MM.1S (cell line): Measurements from ENCODE around the gene WIPI1.

ENCODE experiments used
- DNase-seq: peaks from one replicate; pipeline ENCODE4 v3.0.0-alpha.2; 2015
- H2AFZ ChIP-seq: fragments of 300-600 bp; sonication (generic); 2 replicates; pipeline ENCODE4 v1.6.0; 2016; ENCODE audit warnings: antibody characterized with exemption, low read length
- H3F3A ChIP-seq: fragments of 300-600 bp; sonication (generic); 2 replicates; pipeline ENCODE4 v1.6.1; 2016; ENCODE audit warnings: mild to moderate bottlenecking, antibody characterized with exemption, low read length, moderate library complexity, mixed read lengths; ENCODE audit not compliant: insufficient read depth
- H3K27ac ChIP-seq: fragments of 300-600 bp; sonication (generic); 2 replicates; pipeline ENCODE4 v1.5.1; 2016; ENCODE audit warnings: mild to moderate bottlenecking, low read length
- H3K27me3 ChIP-seq: fragments of 300-600 bp; sonication (generic); replicated peaks from 2 replicates; pipeline ENCODE4 v1.6.0; 2016; ENCODE audit warnings: low read length; ENCODE audit not compliant: insufficient read depth
- H3K36me3 ChIP-seq: fragments of 300-600 bp; sonication (generic); replicated peaks from 2 replicates; pipeline ENCODE4 v1.6.1; 2016; ENCODE audit warnings: mild to moderate bottlenecking, low read length, mixed read lengths; ENCODE audit not compliant: insufficient read depth
- H3K4me1 ChIP-seq: fragments of 300-600 bp; sonication (generic); 2 replicates; pipeline ENCODE4 v1.6.1; 2016; ENCODE audit warnings: low read length, mixed read lengths
- H3K4me2 ChIP-seq: fragments of 300-600 bp; sonication (generic); 2 replicates; pipeline ENCODE4 v1.6.0; 2016; ENCODE audit warnings: low read depth, low read length
- H3K4me3 ChIP-seq: fragments of 300-600 bp; sonication (generic); 2 replicates; pipeline ENCODE4 v1.5.1; 2016; ENCODE audit warnings: low read length, mixed read lengths
- H3K79me2 ChIP-seq: fragments of 300-600 bp; sonication (generic); 2 replicates; pipeline ENCODE4 v1.6.1; 2016; ENCODE audit warnings: mixed run types, low read length, mixed read lengths
- H3K9ac ChIP-seq: fragments of 300-600 bp; sonication (generic); 2 replicates; pipeline ENCODE4 v1.6.1; 2016; ENCODE audit warnings: low read length, mixed read lengths
- H3K9me2 ChIP-seq: fragments of 300-600 bp; sonication (generic); replicated peaks from 2 replicates; pipeline ENCODE4 v1.6.1; 2016; ENCODE audit warnings: mild to moderate bottlenecking, low read length, mixed read lengths; ENCODE audit not compliant: insufficient read depth
- H3K9me3 ChIP-seq: fragments of 300-600 bp; sonication (generic); replicated peaks from 2 replicates; pipeline ENCODE4 v1.6.1; 2016; ENCODE audit warnings: mild to moderate bottlenecking, low read length, mixed read lengths; ENCODE audit not compliant: insufficient read depth
- H4K20me1 ChIP-seq: fragments of 300-600 bp; sonication (generic); 2 replicates; pipeline ENCODE4 v1.6.1; 2016; ENCODE audit warnings: mild to moderate bottlenecking, low read length, moderate library complexity, mixed read lengths; ENCODE audit not compliant: insufficient read depth
- EZH2 ChIP-seq: fragments of 300-600 bp; sonication (generic); optimal IDR thresholded peaks from 2 replicates; pipeline ENCODE3; 2017; ENCODE audit warnings: low read depth, mild to moderate bottlenecking, antibody characterized with exemption, low read length, mixed read lengths
- EZH2phosphoT487 ChIP-seq: fragments of 300-600 bp; sonication (generic); IDR thresholded peaks from 2 replicates; pipeline ENCODE4 v1.6.1; 2018; ENCODE audit warnings: antibody characterized with exemption, low read length
- TF ChIP-seq, protein P1 (sequence below): fragments of 300-600 bp; sonication (generic); IDR thresholded peaks from 2 replicates; pipeline ENCODE4 v1.5.1; 2016; ENCODE audit warnings: antibody characterized with exemption, low read length, mixed read lengths

The WIPI1 gene

DNA sequence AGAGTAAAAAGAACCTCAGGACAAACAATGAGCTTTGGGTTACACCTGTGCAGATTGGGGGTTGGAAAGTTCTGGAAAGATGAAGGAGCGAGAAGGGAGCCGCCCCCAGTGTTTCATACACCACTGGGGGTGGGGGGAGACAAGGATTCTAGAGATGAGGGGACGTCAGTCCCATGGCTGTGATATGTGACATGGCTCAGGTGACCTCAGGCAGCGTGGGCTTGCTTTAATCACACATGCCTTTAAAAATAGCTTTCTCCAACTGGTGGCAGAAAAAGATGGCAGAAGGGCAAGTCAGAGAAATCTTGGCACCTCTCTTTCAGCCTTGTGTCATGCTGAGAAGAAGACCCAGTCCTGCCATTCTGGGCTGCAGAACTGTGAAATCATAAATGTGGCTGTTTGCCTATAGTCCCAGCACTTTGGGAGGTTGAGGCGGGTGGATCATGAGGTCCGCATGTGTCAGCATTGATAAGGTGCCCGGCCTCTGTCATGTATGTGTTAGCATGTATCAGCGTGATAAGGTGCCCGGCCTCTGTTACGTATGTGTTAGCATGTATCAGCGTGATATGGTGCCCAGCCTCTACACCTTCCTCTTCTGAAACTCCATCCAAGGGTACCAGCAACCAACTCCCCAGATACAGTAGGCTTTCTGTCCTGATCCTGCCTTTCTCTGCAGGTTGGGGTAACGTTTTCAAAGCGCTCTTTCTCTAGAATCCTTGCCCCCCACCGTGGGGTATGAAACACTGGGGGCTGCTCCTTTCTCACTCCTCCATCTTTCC is 25.0 kb downstream of the WIPI1 start:
- Histone ChIP-seq H3K4me3 (no peak overlapping the region), H3K4me1 (peaks cover 15% of the 10 kb centered on the region), H3K79me2 (no peaks in the 10 kb centered on the region), H3K36me3 (peaks cover 14% of the 10 kb centered on the region; the same call in 1 of the 2 replicates), H3K9me2 (no peaks in the 10 kb centered on the region), H2AFZ (no peak overlapping the region), H3K9ac (no peak overlapping the region), H3K4me2 (no peak overlapping the region), H3K27ac (no peak overlapping the region), H3K9me3 (no peaks in the 10 kb centered on the region), H3K27me3 (no peaks in the 10 kb centered on the region), H3F3A (peaks cover 12% of the 10 kb centered on the region), H4K20me1 (no peaks in the 10 kb centered on the region)
- TF ChIP-seq EZH2 = no peak
- TF ChIP-seq EZH2phosphoT487 = no peak
- TF ChIP-seq, protein P1, sequence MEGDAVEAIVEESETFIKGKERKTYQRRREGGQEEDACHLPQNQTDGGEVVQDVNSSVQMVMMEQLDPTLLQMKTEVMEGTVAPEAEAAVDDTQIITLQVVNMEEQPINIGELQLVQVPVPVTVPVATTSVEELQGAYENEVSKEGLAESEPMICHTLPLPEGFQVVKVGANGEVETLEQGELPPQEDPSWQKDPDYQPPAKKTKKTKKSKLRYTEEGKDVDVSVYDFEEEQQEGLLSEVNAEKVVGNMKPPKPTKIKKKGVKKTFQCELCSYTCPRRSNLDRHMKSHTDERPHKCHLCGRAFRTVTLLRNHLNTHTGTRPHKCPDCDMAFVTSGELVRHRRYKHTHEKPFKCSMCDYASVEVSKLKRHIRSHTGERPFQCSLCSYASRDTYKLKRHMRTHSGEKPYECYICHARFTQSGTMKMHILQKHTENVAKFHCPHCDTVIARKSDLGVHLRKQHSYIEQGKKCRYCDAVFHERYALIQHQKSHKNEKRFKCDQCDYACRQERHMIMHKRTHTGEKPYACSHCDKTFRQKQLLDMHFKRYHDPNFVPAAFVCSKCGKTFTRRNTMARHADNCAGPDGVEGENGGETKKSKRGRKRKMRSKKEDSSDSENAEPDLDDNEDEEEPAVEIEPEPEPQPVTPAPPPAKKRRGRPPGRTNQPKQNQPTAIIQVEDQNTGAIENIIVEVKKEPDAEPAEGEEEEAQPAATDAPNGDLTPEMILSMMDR = no peak
- no peak for DNase-seq

DNA sequence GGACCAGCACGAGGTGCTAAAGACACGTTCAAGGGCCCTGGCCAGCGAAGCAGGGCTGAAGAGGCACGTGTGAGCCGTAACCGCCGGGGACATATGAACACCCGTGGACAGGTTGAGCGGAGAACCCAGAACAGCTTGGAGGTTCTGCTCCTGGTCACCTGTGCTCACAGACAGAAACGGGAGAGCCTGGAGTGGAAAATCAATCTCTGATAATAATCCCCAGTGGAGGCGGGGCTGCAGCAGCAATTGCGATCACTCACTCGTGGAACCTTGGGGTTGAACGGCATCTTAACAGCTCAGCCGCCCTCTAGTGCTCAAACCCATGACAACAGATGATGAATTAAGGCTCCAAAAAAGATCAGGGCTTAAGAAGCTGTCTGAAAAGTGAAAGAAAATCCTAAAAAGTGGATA is 25.6 kb downstream of the WIPI1 start:
- Histone ChIP-seq H3K9ac (no peak overlapping the region), H3K4me2 (no peak overlapping the region), H3K4me1 (peaks cover 12% of the 10 kb centered on the region), H3K79me2 (no peaks in the 10 kb centered on the region), H3F3A (peaks cover 7% of the 10 kb centered on the region; the same call in 1 of the 2 replicates), H3K36me3 (peaks cover 14% of the 10 kb centered on the region; the same call in 1 of the 2 replicates), H3K9me2 (no peaks in the 10 kb centered on the region), H3K9me3 (no peaks in the 10 kb centered on the region), H3K27me3 (no peaks in the 10 kb centered on the region), H2AFZ (no peak overlapping the region), H4K20me1 (no peaks in the 10 kb centered on the region), H3K4me3 (no peak overlapping the region), H3K27ac (no peak overlapping the region)
- TF ChIP-seq EZH2 = no peak
- TF ChIP-seq, protein P1 = no peak
- TF ChIP-seq EZH2phosphoT487 = no peak
- no peak for DNase-seq

DNA sequence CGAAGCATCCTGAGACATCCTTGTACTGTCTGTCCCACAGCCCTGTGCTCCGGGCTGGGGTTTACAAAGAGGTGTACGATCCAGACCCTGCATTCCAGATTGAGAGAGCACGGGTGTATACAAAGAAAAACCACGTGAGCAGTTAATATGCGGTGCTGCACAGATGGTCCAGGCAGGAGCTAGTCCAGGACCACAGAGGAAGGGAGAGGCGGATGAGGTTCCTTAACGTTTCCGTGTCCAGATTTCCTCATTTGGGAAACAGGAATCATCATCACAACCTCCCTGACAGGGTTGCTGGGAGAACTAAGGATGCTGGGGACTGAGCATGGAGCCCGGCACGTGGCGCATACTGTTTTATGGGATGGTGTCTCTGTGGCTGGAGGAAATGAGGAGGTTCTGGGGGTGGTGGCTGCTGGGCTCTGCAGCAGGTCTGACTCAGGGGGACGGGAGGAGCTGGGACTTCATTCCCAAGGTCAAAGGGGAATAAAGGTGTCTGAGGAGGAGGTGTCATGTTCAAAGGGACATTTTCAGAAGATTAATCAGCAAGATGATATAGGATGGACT is 26.2 kb downstream of the WIPI1 start:
- Histone ChIP-seq H2AFZ (no peak overlapping the region), H3K4me2 (no peak overlapping the region), H3K9me2 (no peaks in the 10 kb centered on the region), H3K9me3 (no peaks in the 10 kb centered on the region), H3K9ac (no peak overlapping the region), H3K4me3 (no peak overlapping the region), H3K27me3 (no peaks in the 10 kb centered on the region), H3K4me1 (peaks cover 7% of the 10 kb centered on the region), H3K79me2 (no peaks in the 10 kb centered on the region), H3F3A (peaks cover 5% of the 10 kb centered on the region; the same call in 1 of the 2 replicates), H3K36me3 (peaks cover 14% of the 10 kb centered on the region; the same call in 1 of the 2 replicates), H3K27ac (no peak overlapping the region), H4K20me1 (no peaks in the 10 kb centered on the region)
- no peak for DNase-seq
- TF ChIP-seq EZH2phosphoT487 (no peak), EZH2 (no peak)
- TF ChIP-seq, protein P1 = no peak
